Effector CD8-positive, alpha-beta T cell (primary cell): ENCODE measurements around the gene NTRK1.

Experiments
- DNase-seq: peaks from one replicate; lab custom pipeline; 2025; lab: John Stamatoyannopoulos, UW

Gene NTRK1

GRCh38 chr1:156898161-156898566 is 37.5 kb downstream of the NTRK1 start:
- no peak for DNase-seq

GRCh38 chr1:156898971-156899664 is 38.5 kb downstream of the NTRK1 start:
- no peak for DNase-seq

GRCh38 chr1:156899956-156900718 is 39.5 kb downstream of the NTRK1 start:
- DNase-seq = no peak

- no peak for DNase-seq
Observed at GRCh38 chr1:156900896-156901589, 40.4 kb downstream of the NTRK1 start.

GRCh38 chr1:156901590-156901900 is 40.9 kb downstream of the NTRK1 start:
- no peak for DNase-seq

- DNase-seq = no peak
Observed at GRCh38 chr1:156901966-156902915, 41.6 kb downstream of the NTRK1 start.

- DNase-seq = no peak
Observed at GRCh38 chr1:156903328-156904091, 42.8 kb downstream of the NTRK1 start.

GRCh38 chr1:156904187-156904959 is 43.7 kb downstream of the NTRK1 start:
- DNase-seq = no peak

GRCh38 chr1:156905176-156905575 is 44.5 kb downstream of the NTRK1 start:
- no peak for DNase-seq

- no peak for DNase-seq
Observed at GRCh38 chr1:156905651-156906050, 45.0 kb downstream of the NTRK1 start.

GRCh38 chr1:156906206-156906906 is 45.7 kb downstream of the NTRK1 start:
- DNase-seq = no peak

- no peak for DNase-seq
Observed at GRCh38 chr1:156908541-156908940, 47.9 kb downstream of the NTRK1 start.

GRCh38 chr1:156908955-156909354 is 48.3 kb downstream of the NTRK1 start:
- no peak for DNase-seq

- no peak for DNase-seq
Observed at GRCh38 chr1:156909671-156910070, 49.0 kb downstream of the NTRK1 start.

GRCh38 chr1:156910309-156910782 is 49.7 kb downstream of the NTRK1 start:
- DNase-seq = peak; percentile 36

GRCh38 chr1:156911577-156912298 is 51.1 kb downstream of the NTRK1 start:
- no peak for DNase-seq

GRCh38 chr1:156912310-156912709 is 51.6 kb downstream of the NTRK1 start:
- DNase-seq = no peak

GRCh38 chr1:156912861-156913808 is 52.5 kb downstream of the NTRK1 start:
- no peak for DNase-seq
